GM13977 (cell line): Measurements from ENCODE around the gene PTPRM.

Experiments
- DNase-seq: peaks from one replicate; pipeline ENCODE4 v3.0.0; 2012; ENCODE audit warnings: low spot score
- CTCF ChIP-seq: IDR thresholded peaks from 2 replicates; pipeline ENCODE4 v1.5.1; 2012; ENCODE audit warnings: mild to moderate bottlenecking, control low read depth; ENCODE audit not compliant: insufficient read depth; ENCODE audit errors: extremely low read depth, missing control alignments
- in situ Hi-C: fragments of 300-500 bp; cut with MboI; formaldehyde crosslinking; loops from one replicate; pipeline ENCODE4 v1.12.0; 2022; ENCODE audit warnings: low sequenced_read_pairs, low pct_unique_long_range_greater_than_20kb, mixed read lengths, inconsistent platforms; ENCODE audit not compliant: unreplicated experiment

Gene PTPRM

GRCh38 chr18:8358033-8358765, 791.1 kb downstream of the PTPRM start:
- in situ Hi-C loops: no loop called here
- TF ChIP-seq CTCF: no peak
- DNase-seq: no peak

- DNase-seq: no peak
- in situ Hi-C loops: no loop called here
- TF ChIP-seq CTCF: no peak
Measured at GRCh38 chr18:8359076-8359475, 792.0 kb downstream of the PTPRM start.

- in situ Hi-C loops: no loop called here
- no peak for DNase-seq
- TF ChIP-seq CTCF: no peak
Measured at GRCh38 chr18:8359481-8359880, 792.4 kb downstream of the PTPRM start.

GRCh38 chr18:8361941-8362471, 794.9 kb downstream of the PTPRM start:
- in situ Hi-C loops: no loop called here
- TF ChIP-seq CTCF: no peak
- DNase-seq: no peak

- no peak for DNase-seq
- no peak for TF ChIP-seq CTCF
- in situ Hi-C loops: no loop called here
Measured at GRCh38 chr18:8362863-8363262, 795.7 kb downstream of the PTPRM start.

GRCh38 chr18:8364385-8364784, 797.3 kb downstream of the PTPRM start:
- DNase-seq: no peak
- no peak for TF ChIP-seq CTCF
- in situ Hi-C loops: no loop called here
